Ramos (cell line): ENCODE data around the gene CREG1.
"Not testable (repeated sequence)": the region's sequence is repeated elsewhere in the genome, so short reads cannot be mapped to it uniquely, and the experiment has no call there.

Experiments used
- in situ Hi-C: fragments of 300-500 bp; cut with MboI; formaldehyde crosslinking; loops from one replicate; pipeline ENCODE4 v1.14.3; 2022; ENCODE audit warnings: low sequenced_read_pairs; ENCODE audit not compliant: unreplicated experiment

Gene CREG1

DNA sequence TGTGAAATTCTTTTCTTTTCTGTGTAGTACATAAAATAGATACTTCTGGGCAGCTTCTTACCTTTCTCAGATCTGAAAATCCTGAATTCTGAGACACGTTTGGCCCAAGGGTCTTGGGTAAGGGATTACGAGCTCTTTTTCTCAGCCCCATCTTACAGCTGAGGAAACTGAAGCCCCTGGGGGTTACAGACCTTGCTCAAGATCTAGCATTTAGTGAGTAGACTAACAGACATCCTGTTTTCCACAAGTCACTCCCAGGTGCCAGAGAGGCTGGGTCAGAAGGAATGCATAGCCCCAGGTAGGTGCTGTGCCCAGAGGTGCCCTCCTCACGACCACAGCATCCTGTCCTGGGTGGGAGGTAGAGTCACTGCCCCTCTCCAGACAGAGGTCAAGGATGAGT, 13.2 kb upstream of the CREG1 start:
- in situ Hi-C loops, result no loop called here

DNA sequence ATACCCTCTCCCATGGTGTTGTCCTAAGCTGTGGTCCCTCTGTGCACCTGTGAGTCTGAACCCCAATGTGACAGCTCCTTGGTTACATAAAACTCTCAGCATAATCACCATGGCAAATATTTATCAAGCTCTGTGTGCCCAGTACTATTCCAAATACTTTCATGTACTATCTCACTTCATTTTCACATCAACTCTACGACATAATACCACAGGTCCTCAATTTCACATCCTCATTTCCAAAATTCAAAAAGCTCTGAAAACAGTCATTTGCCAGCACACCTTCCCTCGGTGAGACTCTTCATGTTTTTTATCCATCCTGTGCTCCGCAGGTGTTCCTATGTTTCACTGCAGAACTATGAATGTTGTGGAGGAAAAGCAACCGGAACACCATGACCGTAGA, 12.4 kb upstream of the CREG1 start:
- in situ Hi-C loops, result no loop called here

GRCh38 chr1:167564612-167565270, 11.2 kb upstream of the CREG1 start:
- in situ Hi-C loops, result no loop called here

DNA sequence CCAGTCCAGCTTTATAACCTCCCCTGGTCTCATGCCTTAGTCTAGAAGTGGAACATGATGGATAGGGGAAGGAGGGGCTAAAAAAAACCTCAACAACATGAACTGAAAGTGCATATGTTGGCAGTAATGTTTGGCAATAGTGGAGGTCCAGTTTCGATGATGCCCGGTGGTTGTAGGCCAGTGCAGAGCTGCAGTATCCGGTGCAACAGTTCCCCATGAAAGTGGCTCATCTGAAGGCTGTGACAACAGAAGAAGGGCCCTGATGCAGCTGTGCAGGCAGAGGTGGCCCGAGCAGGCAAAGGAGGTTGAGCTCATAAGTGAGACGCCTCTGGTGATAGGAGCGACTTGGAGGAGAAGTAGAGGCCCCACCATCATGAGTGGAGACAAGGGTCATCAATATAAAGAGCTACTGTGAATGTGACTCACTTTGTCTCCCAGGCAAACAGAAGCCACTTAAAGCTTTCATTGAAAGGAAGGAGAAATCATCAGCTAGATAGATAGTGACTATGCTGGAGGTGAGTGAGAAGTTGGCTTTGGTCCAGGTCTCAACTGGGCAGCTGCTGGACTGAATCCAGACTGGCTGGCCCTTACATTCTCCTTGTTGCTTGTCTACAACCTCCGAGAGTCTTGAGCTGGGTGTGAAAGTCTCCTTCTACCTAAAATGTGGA, 10.2 kb upstream of the CREG1 start:
- in situ Hi-C loops, result no loop called here

DNA sequence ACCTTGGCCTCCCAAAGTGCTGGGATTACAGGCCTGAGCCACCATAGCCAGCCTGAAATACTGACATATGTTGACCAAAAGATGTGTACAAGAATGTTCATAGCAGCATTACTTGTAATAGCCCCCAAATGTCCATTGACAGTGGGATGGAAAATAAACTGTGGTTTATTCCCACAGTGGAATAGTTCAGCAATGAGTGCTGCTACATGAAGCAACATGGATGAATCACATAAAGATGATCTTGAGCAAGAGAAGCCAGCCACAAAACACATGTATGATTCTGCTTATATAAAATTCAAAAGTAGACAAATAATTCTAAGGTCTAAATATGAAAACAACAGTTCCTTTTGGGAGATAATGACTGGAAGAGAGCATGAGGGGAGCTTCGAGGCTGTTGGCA, 9.1 kb upstream of the CREG1 start:
- in situ Hi-C loops, result no loop called here

- in situ Hi-C loops, result no loop called here
These were observed 8.2 kb upstream of the CREG1 start for GRCh38 chr1:167561753-167562152.

GRCh38 chr1:167555971-167556714, 2.6 kb upstream of the CREG1 start:
- in situ Hi-C loops, result no loop called here

DNA sequence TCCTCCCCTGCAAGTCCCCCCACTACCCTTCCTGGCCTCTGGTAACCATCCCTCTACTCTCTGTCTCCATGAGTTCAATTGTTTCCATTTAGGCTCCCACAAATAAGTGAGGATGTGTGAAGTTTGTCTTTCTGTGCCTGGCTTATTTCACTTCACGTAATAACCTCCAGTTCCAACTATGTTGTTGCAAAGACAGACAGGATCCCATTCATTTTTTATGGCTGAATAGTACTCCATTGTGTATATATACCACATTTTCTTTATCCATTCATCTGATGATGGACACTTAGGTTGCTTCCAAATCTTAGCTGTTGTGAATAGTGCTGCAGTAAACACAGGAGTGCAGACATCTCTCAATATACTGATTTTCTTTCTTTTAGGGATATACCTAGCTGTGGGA, 1.5 kb upstream of the CREG1 start:
- in situ Hi-C loops, result not testable (repeated sequence)

GRCh38 chr1:167554028-167554779, 642 bp upstream of the CREG1 start:
- in situ Hi-C loops, result no loop called here

DNA sequence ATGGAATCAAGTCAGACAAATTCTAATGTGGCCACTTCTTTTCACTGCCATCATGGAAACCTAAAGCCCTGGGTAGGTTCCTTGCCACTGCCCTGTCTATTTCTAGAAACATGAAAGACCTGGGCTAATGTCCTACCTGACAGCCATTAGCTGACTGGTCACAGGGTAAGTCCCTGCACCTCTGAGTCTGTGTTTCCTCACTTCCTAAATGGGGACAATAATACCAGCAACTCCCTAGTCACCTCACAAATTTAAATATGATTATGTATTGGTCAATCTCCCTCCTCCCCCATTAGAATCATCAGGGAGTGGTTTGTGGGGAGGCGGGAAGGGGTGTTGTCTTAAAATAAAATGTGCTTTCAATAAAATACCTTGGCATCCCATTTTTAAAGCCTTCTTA, 2.2 kb downstream of the CREG1 start:
- in situ Hi-C loops, result no loop called here

DNA sequence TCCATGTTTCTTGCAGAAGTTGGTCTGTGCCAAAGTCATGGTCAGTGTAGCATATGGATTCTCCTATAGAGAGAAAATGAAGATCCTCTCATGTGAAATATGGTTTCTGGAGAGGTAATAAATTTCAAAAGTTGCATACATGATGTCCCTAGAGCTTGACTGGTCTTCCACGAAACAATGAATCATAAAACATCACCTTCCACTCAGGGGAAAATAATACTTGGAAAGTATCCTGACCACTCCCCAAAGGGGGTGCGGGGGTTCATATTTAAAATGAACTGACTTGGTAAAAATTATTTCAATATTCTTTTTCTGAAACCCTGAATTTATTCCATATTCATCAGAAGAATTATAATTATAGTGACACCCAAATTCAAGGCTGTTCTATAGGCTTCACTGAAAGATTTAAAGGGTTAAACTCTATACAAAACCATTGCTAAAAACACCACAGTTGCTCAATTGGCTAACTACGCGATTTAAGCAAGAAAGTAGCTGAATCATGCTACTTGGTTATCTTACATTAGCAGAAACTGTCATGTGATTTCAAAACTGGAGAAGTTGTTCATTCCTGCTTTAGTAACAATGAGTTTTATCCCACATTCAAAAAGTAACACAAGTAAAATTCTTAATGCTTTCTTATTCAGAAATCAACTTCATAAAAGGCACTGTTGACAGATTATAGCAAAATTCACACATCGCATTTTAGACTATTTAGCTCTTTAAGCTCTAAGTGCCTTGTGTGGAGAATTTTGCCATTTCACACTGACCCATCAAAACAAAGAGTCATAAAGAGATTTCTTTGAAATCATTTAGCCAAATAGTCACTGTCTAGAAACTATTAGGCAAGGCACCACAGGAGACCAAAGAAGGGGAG, 5.3 kb downstream of the CREG1 start:
- in situ Hi-C loops, result loop anchor here (25.0 kb wide), 1 partner anchor 636 kb away; no protein-coding TSS in a partner anchor

- in situ Hi-C loops, result loop anchor here (25.0 kb wide), 1 partner anchor 635 kb away; no protein-coding TSS in a partner anchor
These were observed 6.6 kb downstream of the CREG1 start for GRCh38 chr1:167546935-167547334.

DNA sequence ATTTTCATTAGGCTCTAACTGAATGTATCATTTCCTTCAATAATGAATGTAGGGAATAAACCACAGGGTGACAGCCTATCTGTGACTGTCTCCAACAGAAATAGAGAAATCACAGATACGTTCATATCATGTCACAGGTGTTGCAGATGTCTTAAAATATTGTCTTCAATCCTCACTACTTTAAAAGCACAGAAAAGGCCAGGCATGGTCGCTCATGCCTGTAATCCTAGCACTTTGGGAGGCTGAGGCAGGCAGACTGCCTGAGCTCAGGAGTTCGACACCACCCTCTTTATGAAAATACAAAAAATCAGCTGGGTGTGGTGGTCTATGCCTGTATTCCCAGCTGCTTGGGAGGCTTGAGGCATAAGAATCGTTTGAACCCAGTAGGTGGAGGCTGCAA, 8.2 kb downstream of the CREG1 start:
- in situ Hi-C loops, result loop anchor here (25.0 kb wide), 1 partner anchor 633 kb away; no protein-coding TSS in a partner anchor

DNA sequence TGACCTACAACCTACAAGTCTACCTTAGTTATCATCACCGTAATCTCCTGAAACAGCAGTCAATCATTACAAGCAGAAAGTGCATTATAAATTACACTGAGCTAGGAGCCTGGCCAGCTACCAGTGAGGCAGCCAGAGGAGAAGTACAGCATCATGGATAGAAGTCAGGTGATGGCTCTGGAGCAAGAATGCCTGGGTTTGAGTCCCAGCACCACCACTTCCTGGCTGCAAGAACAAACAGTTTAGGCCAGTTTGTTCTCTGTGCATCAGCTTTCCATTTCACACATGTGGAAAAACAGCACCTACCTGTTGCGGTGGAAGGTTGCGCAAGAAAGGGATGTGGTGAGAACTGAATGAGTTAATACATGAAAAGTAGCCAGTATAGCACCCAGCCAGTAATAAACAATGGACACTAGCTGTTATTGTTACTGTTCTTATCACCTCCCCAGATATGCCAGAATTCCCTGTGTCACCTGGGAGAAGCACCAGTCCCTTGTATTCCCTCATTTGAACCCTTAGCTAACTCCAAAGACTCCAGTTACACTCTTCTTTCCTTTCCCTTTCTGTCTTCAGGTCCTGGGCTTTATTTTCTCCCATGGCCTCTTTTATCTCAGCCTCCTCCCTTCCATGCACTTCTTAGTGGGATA, 9.0 kb downstream of the CREG1 start:
- in situ Hi-C loops, result loop anchor here (25.0 kb wide), 1 partner anchor 632 kb away; no protein-coding TSS in a partner anchor

DNA sequence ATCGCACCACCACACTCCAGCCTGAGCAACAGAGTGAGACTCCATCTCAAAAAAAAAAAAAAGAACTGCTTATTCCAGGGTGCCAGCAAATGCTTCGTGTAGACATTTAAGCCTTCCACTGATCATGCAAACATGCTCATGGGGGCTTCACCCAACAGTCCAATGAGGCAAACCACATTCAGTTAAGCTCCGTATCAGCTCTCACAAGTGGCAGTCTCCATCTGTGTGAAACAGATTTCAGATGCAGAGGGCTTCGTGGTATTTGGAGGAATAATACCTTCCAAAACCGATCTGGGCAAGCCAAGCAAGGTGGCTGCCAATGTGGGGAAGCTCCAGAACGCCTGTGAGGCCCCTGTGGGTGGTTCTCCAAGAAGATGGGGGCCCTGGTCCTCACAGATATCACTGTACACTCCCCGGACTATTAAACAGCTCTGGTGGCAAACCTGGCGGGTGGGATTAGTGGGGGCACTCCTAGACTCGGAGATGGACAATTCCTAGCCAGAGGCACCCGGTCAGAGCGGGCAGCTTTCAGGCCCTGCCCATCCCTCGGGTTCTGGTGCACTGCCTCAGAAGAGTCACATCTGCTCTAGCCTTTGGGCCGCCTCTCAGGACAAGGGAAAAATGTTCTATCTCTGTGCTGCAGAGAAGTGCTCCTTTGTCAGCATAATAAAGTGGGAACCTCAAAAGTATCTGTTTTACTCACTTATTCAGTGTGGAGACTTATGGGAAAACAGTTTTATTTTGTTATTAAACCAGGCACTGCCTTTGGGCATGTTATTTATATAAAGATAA, 10.2 kb downstream of the CREG1 start:
- in situ Hi-C loops, result loop anchor here (25.0 kb wide), 1 partner anchor 631 kb away; no protein-coding TSS in a partner anchor

GRCh38 chr1:167542109-167543032, 11.2 kb downstream of the CREG1 start:
- in situ Hi-C loops, result loop anchor here (25.0 kb wide), 1 partner anchor 630 kb away; no protein-coding TSS in a partner anchor

DNA sequence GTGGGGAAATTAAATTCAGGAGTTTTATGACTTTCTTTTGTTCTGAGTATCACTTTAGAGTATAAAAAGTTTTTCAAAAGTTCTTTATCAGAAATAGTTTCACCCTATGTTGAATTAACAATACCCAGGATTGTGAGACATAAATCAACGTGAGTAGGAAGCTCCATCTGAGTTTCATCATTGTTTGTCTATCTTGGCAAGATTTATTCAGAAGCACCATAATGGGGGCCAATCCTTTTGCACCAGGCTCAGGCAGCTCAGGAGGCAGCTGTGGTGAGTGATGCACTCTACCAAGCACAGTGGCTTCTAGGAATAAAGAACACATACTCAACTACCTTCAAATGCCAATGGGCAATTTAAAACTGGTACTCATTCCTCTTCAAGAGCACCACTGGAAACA, 12.0 kb downstream of the CREG1 start:
- in situ Hi-C loops, result loop anchor here (25.0 kb wide), 1 partner anchor 629 kb away; no protein-coding TSS in a partner anchor
